HepG2 (cell line): ENCODE results near the gene SYCP2L. TPM values are rescaled to one million over a fixed set of nuclear protein-coding genes. Genes with fewer than 3 reads are reported as not detected.

Experiments used
- ARID5B ChIP-seq: IDR thresholded peaks from 2 replicates; pipeline ENCODE4 v1.4.0; 2020; ENCODE audit warnings: mild to moderate bottlenecking, missing genetic modification reagents
- BRCA1 ChIP-seq: sonication (generic); formaldehyde crosslinking; IDR thresholded peaks from 2 replicates; pipeline ENCODE4 v1.4.0; 2020; ENCODE audit warnings: missing genetic modification reagents
- DBP ChIP-seq: sonication (generic); formaldehyde crosslinking; IDR thresholded peaks from 2 replicates; pipeline ENCODE4 v1.4.0; 2020; ENCODE audit warnings: missing genetic modification reagents; ENCODE audit errors: not compliant biosample characterization
- LCORL ChIP-seq, 2 experiments: fragments of 450-650 bp in 1 of 2; sonication (generic) in 1 of 2; formaldehyde crosslinking in 1 of 2; IDR thresholded peaks; 2 replicates each; pipeline versions ENCODE4 v1.5.0 to v1.6.1; 2017 to 2020; ENCODE audit warnings: antibody characterized with exemption in 1 of 2, missing genetic modification reagents in 1 of 2
- NR1H2 ChIP-seq: sonication (generic); formaldehyde crosslinking; IDR thresholded peaks from 2 replicates; pipeline ENCODE4 v1.8.1; 2022; ENCODE audit warnings: low read depth, missing genetic modification reagents, borderline replicate concordance
- RORA ChIP-seq: sonication (generic); formaldehyde crosslinking; IDR thresholded peaks from 2 replicates; pipeline ENCODE4 v1.5.0; 2020; ENCODE audit warnings: mild to moderate bottlenecking, missing genetic modification reagents, moderate library complexity
- SMAD9 ChIP-seq: sonication (generic); formaldehyde crosslinking; IDR thresholded peaks from 2 replicates; pipeline ENCODE4 v1.5.1; 2020; ENCODE audit warnings: mild to moderate bottlenecking, missing genetic modification reagents
- ZBTB2 ChIP-seq: sonication (generic); formaldehyde crosslinking; IDR thresholded peaks from 2 replicates; pipeline ENCODE4 v1.8.0; 2022; ENCODE audit warnings: low read depth, missing genetic modification reagents
- ZNF430 ChIP-seq: sonication (generic); formaldehyde crosslinking; IDR thresholded peaks from 2 replicates; pipeline ENCODE4 v1.9.0; 2021; ENCODE audit warnings: mild to moderate bottlenecking, missing genetic modification reagents
- ZNF446 ChIP-seq: sonication (generic); formaldehyde crosslinking; IDR thresholded peaks from 2 replicates; pipeline ENCODE4 v1.5.0; 2020; ENCODE audit warnings: mild to moderate bottlenecking, missing genetic modification reagents
- ZNF687 ChIP-seq: sonication (generic); formaldehyde crosslinking; IDR thresholded peaks from 2 replicates; pipeline ENCODE4 v1.5.1; 2020; ENCODE audit warnings: mild to moderate bottlenecking, missing genetic modification reagents, moderate library complexity
- ZZZ3 ChIP-seq: sonication (generic); formaldehyde crosslinking; IDR thresholded peaks from 2 replicates; pipeline ENCODE4 v1.4.0; 2020; ENCODE audit warnings: missing genetic modification reagents, mild to moderate bottlenecking, borderline replicate concordance
- polyA plus RNA-seq, 8 experiments: library from polyadenylated mRNA; depleted of rRNA in 3 of 8; stranded (reverse) in 7 of 8; unstranded in 1 of 8; fragments of >200 nt; fragmentation: Illumina TruSeq in 4 of 8; extraction: Trizol in 4 of 8; gene quantifications; 2 replicates each; pipeline versions ENCODE4 v1.2.1 to v1.2.3, GENCODE V29; 2011 to 2016; ENCODE audit warnings: low read depth in 4 of 8, missing spikeins in 1 of 8, mixed read lengths in 1 of 8; ENCODE audit not compliant: insufficient read depth in 1 of 8
- total RNA-seq, 5 experiments: library from RNA; depleted of rRNA; stranded (reverse); fragments of >200 nt; fragmentation: Illumina TruSeq; extraction: Trizol; gene quantifications; 2 replicates each; pipeline ENCODE4 v1.2.3, GENCODE V29; 2016; ENCODE audit warnings: low read depth in 1 of 5

The SYCP2L gene
- total and polyA plus RNA-seq, 2 of the 13 experiments (the other 11 are each of a cell fraction or from before 2014, with no cell fraction given), result 0.22 to 0.54 TPM

- TF ChIP-seq ARID5B (peak; percentile 99), LCORL (IDR thresholded peaks at IDR 0.05) (peak; percentile 50; the same call in 1 of the 2 replicates), LCORL (CRISPR knock-in tag; IDR thresholded peaks at IDR 0.05) (peak; percentile 50; the same call in 1 of the 2 replicates), ZNF446 (no peak), RORA (0 out of 2 replicates have a peak, but pooled peaks have one; percentile 3), ZBTB2 (CRISPR knock-in tag) (0 out of 2 replicates have a peak, but pooled peaks have one; percentile 23), DBP (CRISPR knock-in tag) (no peak), SMAD9 (CRISPR knock-in tag) (no peak), ZNF687 (CRISPR knock-in tag) (no peak), BRCA1 (CRISPR knock-in tag) (no peak), NR1H2 (no peak), ZZZ3 (CRISPR knock-in tag) (no peak), ZNF430 (CRISPR knock-in tag) (no peak)
These were observed 125.5 kb downstream of the SYCP2L start (continued) for GRCh38 chr6:11012295-11012754.
